A673 (cell line): ENCODE data around the gene TAS1R2. TPM values are rescaled to one million over a fixed set of nuclear protein-coding genes. Genes with fewer than 3 reads are reported as not detected.

Experiments used
- BruUV-seq: library from RNA; stranded (reverse); fragments of 400-500 nt; replicated peaks from 2 replicates; lab custom pipeline; 2021; lab: Mats Ljungman, UMichigan
- CTCF ChIA-PET: fragments of 300-600 bp; sonication (Branson Sonifier 250); formaldehyde crosslinking; loops from one replicate; lab custom pipeline; 2022; ENCODE audit warnings: antibody characterized with exemption; lab: Charles Lee
- POLR2A ChIA-PET: fragments of 300-600 bp; sonication (Branson Sonifier 250); formaldehyde crosslinking; loops from one replicate; lab custom pipeline; 2022; ENCODE audit warnings: antibody characterized with exemption; ENCODE audit not compliant: low non-redundant PET; lab: Charles Lee
- DNase-seq: peaks from one replicate; pipeline ENCODE4 v3.0.0-alpha.2; 2015; ENCODE audit warnings: low spot score
- H3K27ac ChIP-seq: fragments of 200-600 bp; sonication (generic); 2 replicates; pipeline ENCODE4 v1.5.1; 2016; ENCODE audit warnings: mixed run types, low read depth, mild to moderate bottlenecking, mixed read lengths, antibody characterized with exemption, low read length; ENCODE audit not compliant: poor library complexity, severe bottlenecking
- H3K27me3 ChIP-seq: fragments of 200-600 bp; sonication (generic); replicated peaks from 2 replicates; pipeline ENCODE4 v1.6.1; 2017; ENCODE audit warnings: mixed run types, low read depth, mild to moderate bottlenecking, mixed read lengths, antibody characterized with exemption, low read length; ENCODE audit not compliant: insufficient read depth, poor library complexity
- H3K36me3 ChIP-seq: fragments of 200-600 bp; sonication (generic); 2 replicates; pipeline ENCODE4 v1.6.1; 2016; ENCODE audit warnings: mixed run types, mild to moderate bottlenecking, mixed read lengths, antibody characterized with exemption, low read length; ENCODE audit not compliant: insufficient read depth, poor library complexity, severe bottlenecking
- H3K4me1 ChIP-seq: fragments of 200-600 bp; sonication (generic); 2 replicates; pipeline ENCODE4 v1.6.1; 2017; ENCODE audit warnings: mixed run types, mild to moderate bottlenecking, mixed read lengths, antibody characterized with exemption, low read length; ENCODE audit not compliant: insufficient read depth, poor library complexity, severe bottlenecking
- H3K4me3 ChIP-seq: fragments of 200-600 bp; sonication (generic); 2 replicates; pipeline ENCODE4 v1.5.1; 2016; ENCODE audit warnings: low read depth, mixed run types, mild to moderate bottlenecking, mixed read lengths, low read length; ENCODE audit not compliant: poor library complexity, severe bottlenecking
- H3K9me3 ChIP-seq: fragments of 200-600 bp; sonication (generic); 2 replicates; pipeline ENCODE4 v1.6.1; 2016; ENCODE audit warnings: mixed run types, low read depth, mild to moderate bottlenecking, mixed read lengths, antibody characterized with exemption, low read length; ENCODE audit not compliant: poor library complexity, severe bottlenecking
- CTCF ChIP-seq: fragments of 300-800, 200-600 bp; sonication (generic); conservative IDR thresholded peaks from 2 replicates; pipeline ENCODE4 v1.5.1; 2017; ENCODE audit warnings: low read depth, mild to moderate bottlenecking, antibody characterized with exemption, low read length, moderate library complexity, mixed read lengths
- EZH2 ChIP-seq: fragments of 200-600 bp; sonication (generic); IDR thresholded peaks from 2 replicates; pipeline ENCODE4 v1.6.1; 2017; ENCODE audit warnings: borderline replicate concordance, low read depth, mild to moderate bottlenecking, mixed read lengths, antibody characterized with exemption, low read length; ENCODE audit not compliant: poor library complexity, severe bottlenecking
- intact Hi-C: fragments of 100-400 bp; cut with micrococcal nuclease; formaldehyde crosslinking; loops from one replicate; pipeline ENCODE4 v1.10.0; 2022; ENCODE audit not compliant: unreplicated experiment
- total RNA-seq: library from RNA; stranded (reverse); gene quantifications from 2 replicates; pipeline ENCODE4 v1.2.3, GENCODE V29; 2021

Gene TAS1R2
- total RNA-seq, 1 experiment from 2014 or later, result not detected

GRCh38 chr1:18819986-18820790 lies 39.3 kb downstream of the TAS1R2 start:
- no peaks in the 10 kb centered on the region for H3K36me3 ChIP-seq
- no peak overlapping the region for H3K4me3 ChIP-seq
- no peak for TF ChIP-seq CTCF
- no peak for TF ChIP-seq EZH2
- CTCF ChIA-PET, result interaction anchor here (1.0 kb wide), 1 partner anchor 222 kb away, joined by 6 read pairs; no protein-coding TSS in a partner anchor
- POLR2A ChIA-PET, result no interaction called here
- H3K9me3 ChIP-seq, result no peaks in the 10 kb centered on the region
- H3K27me3 ChIP-seq, result no peaks in the 10 kb centered on the region
- intact Hi-C loops, result loop anchor here (1.0 kb wide), 1 partner anchor 223 kb away; no protein-coding TSS in a partner anchor
- BruUV-seq, result no TSS peak
- no peak overlapping the region for H3K27ac ChIP-seq
- DNase-seq, result no peak
- no peaks in the 10 kb centered on the region for H3K4me1 ChIP-seq

- BruUV-seq, result no TSS peak
- Histone ChIP-seq H3K4me1 (peaks cover 5% of the 10 kb centered on the region), H3K36me3 (no peaks in the 10 kb centered on the region), H3K9me3 (no peaks in the 10 kb centered on the region), H3K4me3 (no peak overlapping the region), H3K27me3 (no peaks in the 10 kb centered on the region), H3K27ac (no peak overlapping the region)
- ChIA-PET POLR2A (no interaction called here), CTCF (no interaction called here)
- no peak for DNase-seq
- intact Hi-C loops, result no loop called here
- TF ChIP-seq CTCF (no peak), EZH2 (no peak)
These were observed 40.3 kb downstream of the TAS1R2 start for GRCh38 chr1:18819203-18819602.

- intact Hi-C loops, result no loop called here
These were observed 41.5 kb downstream of the TAS1R2 start for GRCh38 chr1:18817795-18818435.

More at GRCh38 chr1:18817795-18818435, 41.5 kb downstream of the TAS1R2 start:
- Histone ChIP-seq H3K9me3 (no peaks in the 10 kb centered on the region), H3K4me3 (no peak overlapping the region), H3K4me1 (peaks cover 5% of the 10 kb centered on the region), H3K27me3 (no peaks in the 10 kb centered on the region), H3K36me3 (no peaks in the 10 kb centered on the region), H3K27ac (no peak overlapping the region)
- BruUV-seq, result no TSS peak
- no peak for TF ChIP-seq CTCF
- no peak for TF ChIP-seq EZH2
- POLR2A ChIA-PET, result no interaction called here
- CTCF ChIA-PET, result no interaction called here
- DNase-seq, result no peak
